Umbilical cord (tissue), 2 donors: ENCODE results near the gene DNAAF1. TPM values are rescaled to one million over a fixed set of nuclear protein-coding genes. Genes with fewer than 3 reads are reported as not detected.
"Not testable (repeated sequence)": the region's sequence is repeated elsewhere in the genome, so short reads cannot be mapped to it uniquely, and the experiment has no call there.

Experiments
- DNase-seq: peaks from one replicate; pipeline ENCODE4 v3.0.0-alpha.2; 2015; ENCODE audit warnings: low spot score
- total RNA-seq: library from RNA; depleted of rRNA; stranded (reverse); fragments of >200 nt; gene quantifications from one replicate; pipeline ENCODE4 v1.2.3, GENCODE V29; 2014; ENCODE audit warnings: low replicate concordance; ENCODE audit not compliant: insufficient read depth

DNAAF1 gene
- 1.7 TPM for total RNA-seq

- DNase-seq, result peak; percentile 89
Observed at GRCh38 chr16:84144859-84145639, at the start of gene DNAAF1, which contains the start of gene HSDL1. Gene DNAAF1 (plus strand): TSS chr16:84145308. CDS start chr16:84145441, 133 bp downstream. Gene HSDL1 (minus strand): TSS chr16:84145177. CDS start chr16:84131321, 13,856 bp downstream.

- no peak for DNase-seq
Observed at GRCh38 chr16:84095466-84095865, 49.6 kb upstream of the DNAAF1 start.

GRCh38 chr16:84096447-84097005 lies 48.6 kb upstream of the DNAAF1 start:
- no peak for DNase-seq

- DNase-seq, result no peak
Observed at GRCh38 chr16:84098939-84099338, 46.2 kb upstream of the DNAAF1 start.

- DNase-seq, result no peak
Observed at GRCh38 chr16:84103678-84104077, 41.4 kb upstream of the DNAAF1 start.

GRCh38 chr16:84104231-84104630 lies 40.9 kb upstream of the DNAAF1 start:
- no peak for DNase-seq

GRCh38 chr16:84105301-84105815 lies 39.8 kb upstream of the DNAAF1 start:
- no peak for DNase-seq

GRCh38 chr16:84105948-84106740 lies 39.0 kb upstream of the DNAAF1 start:
- no peak for DNase-seq

- no peak for DNase-seq
Observed at GRCh38 chr16:84107921-84108320, 37.2 kb upstream of the DNAAF1 start.

- DNase-seq, result no peak
Observed at GRCh38 chr16:84109598-84110335, 35.3 kb upstream of the DNAAF1 start.

- DNase-seq, result no peak
Observed at GRCh38 chr16:84110527-84110926, 34.6 kb upstream of the DNAAF1 start.

- DNase-seq, result no peak
Observed at GRCh38 chr16:84111525-84111924, 33.6 kb upstream of the DNAAF1 start.

GRCh38 chr16:84111949-84112348 lies 33.2 kb upstream of the DNAAF1 start:
- not testable (repeated sequence) for DNase-seq

GRCh38 chr16:84115919-84116719 lies 29.0 kb upstream of the DNAAF1 start:
- DNase-seq, result no peak

GRCh38 chr16:84116720-84117493 lies 28.2 kb upstream of the DNAAF1 start, which contains the start of gene MBTPS1:
Gene MBTPS1 (minus strand): TSS chr16:84116942. CDS start chr16:84101783, 15,159 bp downstream.
- peak; percentile 99 for DNase-seq

GRCh38 chr16:84117494-84117843 lies 27.6 kb upstream of the DNAAF1 start:
- DNase-seq, result no peak

GRCh38 chr16:84118315-84118714 lies 26.8 kb upstream of the DNAAF1 start:
- DNase-seq, result not testable (repeated sequence)

GRCh38 chr16:84119368-84119767 lies 25.7 kb upstream of the DNAAF1 start:
- no peak for DNase-seq

GRCh38 chr16:84120023-84120422 lies 25.1 kb upstream of the DNAAF1 start:
- DNase-seq, result no peak

GRCh38 chr16:84121007-84121406 lies 24.1 kb upstream of the DNAAF1 start:
- DNase-seq, result no peak
